Colonic mucosa (tissue), 4 donors: ENCODE results near the gene CSTF1. TPM values are rescaled to one million over a fixed set of nuclear protein-coding genes. Genes with fewer than 3 reads are reported as not detected.

ENCODE experiments used
- DNase-seq: peaks from one replicate; pipeline ENCODE4 v3.0.0-alpha.2; 2020
- H3K27ac ChIP-seq: fragments of 200-600 bp; one replicate; pipeline ENCODE4 v1.8.0; 2021
- H3K27me3 ChIP-seq: fragments of 200-600 bp; one replicate; pipeline ENCODE4 v1.8.0; 2021
- H3K36me3 ChIP-seq: fragments of 200-600 bp; one replicate; pipeline ENCODE4 v1.8.0; 2021
- H3K4me1 ChIP-seq: fragments of 200-600 bp; one replicate; pipeline ENCODE4 v1.8.0; 2021; ENCODE audit warnings: mild to moderate bottlenecking
- H3K4me3 ChIP-seq: fragments of 200-600 bp; one replicate; pipeline ENCODE4 v1.8.0; 2021
- H3K9ac ChIP-seq, 2 donors: one replicate each; pipeline ENCODE4 v1.7.0; 2013; ENCODE audit warnings: control low read depth in 2 of 2, low read depth in 2 of 2, low read length in 2 of 2
- H3K9me3 ChIP-seq: fragments of 200-600 bp; one replicate; pipeline ENCODE4 v1.8.0; 2021
- intact Hi-C: fragments of 100-400 bp; cut with DNase I; formaldehyde crosslinking; loops from one replicate; pipeline ENCODE4 v1.14.1; 2022
- total RNA-seq, 2 donors: library from RNA; stranded (reverse); fragmentation: NEBNext Ultra II Directional in 1 of 2; extraction: Animal tissue kit (Norgen Biotek cat#: 25700) in 1 of 2; gene quantifications; one replicate each; pipeline ENCODE4 v1.2.1, GENCODE V29; 2021
- TF ChIP-seq, protein P1 (sequence below): fragments of 200-600 bp; IDR thresholded peaks from one replicate; pipeline ENCODE4 v1.8.0; 2022; ENCODE audit warnings: antibody characterized with exemption, mild to moderate bottlenecking
- donor health status: healthy.
- donor health status: DM: no; HTN: no; CAD: no.
- donor health status: DM: no; HTN: no; CAD: no.

The CSTF1 gene
- total RNA-seq: 10 to 100 TPM; 24.2 to 32.0 TPM

DNA sequence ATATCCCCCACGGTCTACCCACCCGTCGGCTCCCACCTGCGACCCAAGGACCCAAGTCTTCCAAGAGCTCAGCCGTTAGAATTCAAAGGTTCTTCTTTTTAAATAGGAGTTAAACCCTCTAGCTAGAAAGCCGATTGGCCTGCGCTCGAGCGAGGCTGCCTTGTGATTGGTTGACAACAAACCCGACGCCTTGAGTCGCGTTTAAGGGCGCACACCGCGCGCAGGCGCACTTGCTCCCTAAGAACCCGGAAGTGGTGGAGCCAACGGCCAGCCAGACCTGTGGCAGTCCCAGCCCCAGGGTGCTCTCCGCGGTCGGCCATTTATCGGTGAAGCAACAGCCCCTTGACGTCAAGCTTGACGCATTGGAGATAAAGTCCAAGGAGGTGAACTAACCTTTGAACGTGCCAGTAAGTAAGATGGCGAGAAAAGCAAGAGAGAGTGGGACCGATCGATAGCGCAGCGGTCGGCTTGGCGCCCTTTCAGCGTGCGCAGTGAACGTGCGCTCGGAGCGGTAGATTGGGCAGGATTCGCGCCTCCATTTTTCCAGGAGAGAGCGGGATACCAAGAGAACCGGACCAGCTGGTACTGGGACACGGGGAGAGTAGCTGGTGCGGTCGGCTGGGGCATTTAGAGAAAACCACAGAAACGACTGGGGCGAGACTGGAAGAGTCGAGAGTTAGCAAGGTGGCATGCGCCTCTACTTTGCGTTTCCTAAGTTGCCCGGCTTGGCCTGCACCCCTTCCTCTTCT, at the start of gene CSTF1, which contains the start of gene AURKA:
TSS of gene CSTF1 (plus strand) at position 514 of the 749 bp plus-strand sequence. CDS start 2,908 bp downstream, outside the sequence.
TSS of gene AURKA (minus strand) at position 84 of the 749 bp plus-strand sequence. CDS start 4,018 bp downstream, outside the sequence.
- intact Hi-C loops: no loop called here
- Histone ChIP-seq H3K4me1 (peaks cover 6% of the 10 kb centered on the region), H3K4me3 (peak within 1 kb of the TSS; percentile 88), H3K27ac (peak within 1 kb of the TSS; percentile 89), H3K9ac (peak within 1 kb of the TSS; percentile 80 to 85), H3K27me3 (no peaks in the 10 kb centered on the region), H3K36me3 (peaks cover 9% of the 10 kb centered on the region), H3K9me3 (no peaks in the 10 kb centered on the region)
- DNase-seq: peak; percentile 100
- TF ChIP-seq, protein P1, sequence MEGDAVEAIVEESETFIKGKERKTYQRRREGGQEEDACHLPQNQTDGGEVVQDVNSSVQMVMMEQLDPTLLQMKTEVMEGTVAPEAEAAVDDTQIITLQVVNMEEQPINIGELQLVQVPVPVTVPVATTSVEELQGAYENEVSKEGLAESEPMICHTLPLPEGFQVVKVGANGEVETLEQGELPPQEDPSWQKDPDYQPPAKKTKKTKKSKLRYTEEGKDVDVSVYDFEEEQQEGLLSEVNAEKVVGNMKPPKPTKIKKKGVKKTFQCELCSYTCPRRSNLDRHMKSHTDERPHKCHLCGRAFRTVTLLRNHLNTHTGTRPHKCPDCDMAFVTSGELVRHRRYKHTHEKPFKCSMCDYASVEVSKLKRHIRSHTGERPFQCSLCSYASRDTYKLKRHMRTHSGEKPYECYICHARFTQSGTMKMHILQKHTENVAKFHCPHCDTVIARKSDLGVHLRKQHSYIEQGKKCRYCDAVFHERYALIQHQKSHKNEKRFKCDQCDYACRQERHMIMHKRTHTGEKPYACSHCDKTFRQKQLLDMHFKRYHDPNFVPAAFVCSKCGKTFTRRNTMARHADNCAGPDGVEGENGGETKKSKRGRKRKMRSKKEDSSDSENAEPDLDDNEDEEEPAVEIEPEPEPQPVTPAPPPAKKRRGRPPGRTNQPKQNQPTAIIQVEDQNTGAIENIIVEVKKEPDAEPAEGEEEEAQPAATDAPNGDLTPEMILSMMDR: no peak

DNA sequence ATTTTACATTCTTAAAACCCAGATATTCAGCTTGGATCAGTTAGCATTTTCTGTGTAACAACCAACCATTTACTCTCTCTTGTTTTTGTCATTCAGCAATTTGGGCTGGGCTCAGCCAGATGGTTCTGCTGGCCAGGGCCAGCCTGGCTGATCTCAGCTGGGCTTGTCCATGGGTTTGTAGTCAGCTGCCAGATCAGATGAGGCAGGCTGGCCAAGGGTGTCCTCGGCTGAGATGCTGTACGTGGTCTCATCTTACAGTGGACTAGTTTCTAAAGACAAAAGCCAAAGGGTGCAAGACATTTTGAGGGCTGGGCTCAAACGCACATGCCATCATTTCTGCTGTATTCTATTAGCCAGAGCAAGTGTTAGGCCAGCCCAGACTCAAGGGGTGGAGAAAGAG, 49.7 kb upstream of the CSTF1 start:
- Histone ChIP-seq H3K27me3 (peaks cover 14% of the 10 kb centered on the region), H3K9me3 (no peaks in the 10 kb centered on the region), H3K27ac (no peak overlapping the region), H3K4me1 (no peaks in the 10 kb centered on the region), H3K9ac (no peak overlapping the region), H3K36me3 (no peaks in the 10 kb centered on the region), H3K4me3 (no peak overlapping the region)
- DNase-seq: no peak
- TF ChIP-seq, protein P1: no peak
- intact Hi-C loops: loop anchor here (10.0 kb wide), 1 partner anchor 138 kb away; no protein-coding TSS in a partner anchor

DNA sequence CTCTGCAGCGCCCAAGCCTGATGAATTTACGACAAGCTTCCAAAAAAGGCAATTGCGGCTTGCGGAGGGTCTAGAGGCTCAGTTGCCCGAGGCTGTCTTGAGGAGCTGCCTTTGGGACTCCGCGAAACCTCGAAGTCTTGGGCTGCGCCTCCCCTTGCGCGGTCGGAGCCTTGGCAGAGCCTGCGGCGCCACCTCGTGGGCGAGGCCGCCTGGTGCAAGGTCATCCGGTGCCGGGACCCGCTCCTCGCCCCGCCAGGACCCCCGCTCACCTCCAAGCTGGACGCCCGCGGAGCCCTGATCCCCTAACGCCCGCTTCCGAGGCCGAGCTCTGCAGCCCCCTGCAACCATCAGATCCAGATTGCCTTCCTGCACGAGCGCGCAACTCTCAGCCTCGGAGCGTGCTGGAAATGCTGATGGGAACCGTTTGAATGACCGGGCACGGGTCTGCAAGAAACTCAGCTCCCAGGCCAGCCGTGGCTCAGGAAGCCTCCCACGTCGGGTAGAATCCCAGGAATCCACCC, 48.5 kb upstream of the CSTF1 start:
- intact Hi-C loops: loop anchor here (10.0 kb wide), 1 partner anchor 139 kb away; no protein-coding TSS in a partner anchor
- TF ChIP-seq, protein P1: peak; percentile 50
- Histone ChIP-seq H3K27me3 (peaks cover 14% of the 10 kb centered on the region), H3K9me3 (no peaks in the 10 kb centered on the region), H3K4me1 (no peaks in the 10 kb centered on the region), H3K27ac (no peak overlapping the region), H3K4me3 (no peak overlapping the region), H3K9ac (no peak overlapping the region), H3K36me3 (no peaks in the 10 kb centered on the region)
- no peak for DNase-seq

DNA sequence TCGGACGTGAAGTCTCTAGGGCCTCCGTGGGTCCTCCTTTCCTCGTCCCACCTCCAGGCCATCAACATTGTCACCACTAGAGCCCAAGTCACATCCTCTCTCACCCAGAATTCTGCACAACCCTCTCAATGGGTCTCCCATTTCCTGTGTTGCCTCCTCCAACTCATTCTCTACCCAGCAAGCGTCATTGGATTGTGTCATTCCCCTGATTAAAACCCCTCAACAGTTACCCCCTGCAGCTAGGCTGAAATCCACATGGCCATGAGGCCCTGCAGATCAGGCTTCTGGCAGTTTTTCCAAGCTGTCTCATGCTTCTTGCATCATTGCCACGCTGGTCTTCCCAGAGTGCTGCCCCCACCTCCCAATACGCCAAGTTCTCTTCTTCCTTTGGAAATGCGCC, 46.5 kb upstream of the CSTF1 start:
- no peaks in the 10 kb centered on the region for H3K9me3 ChIP-seq
- no peak overlapping the region for H3K27ac ChIP-seq
- no peak overlapping the region for H3K4me3 ChIP-seq
- H3K36me3 ChIP-seq: no peaks in the 10 kb centered on the region
- no peak overlapping the region for H3K9ac ChIP-seq
- TF ChIP-seq, protein P1: no peak
- intact Hi-C loops: loop anchor here (10.0 kb wide), 1 partner anchor 141 kb away; no protein-coding TSS in a partner anchor
- no peaks in the 10 kb centered on the region for H3K4me1 ChIP-seq
- DNase-seq: no peak
- peaks cover 14% of the 10 kb centered on the region for H3K27me3 ChIP-seq

DNA sequence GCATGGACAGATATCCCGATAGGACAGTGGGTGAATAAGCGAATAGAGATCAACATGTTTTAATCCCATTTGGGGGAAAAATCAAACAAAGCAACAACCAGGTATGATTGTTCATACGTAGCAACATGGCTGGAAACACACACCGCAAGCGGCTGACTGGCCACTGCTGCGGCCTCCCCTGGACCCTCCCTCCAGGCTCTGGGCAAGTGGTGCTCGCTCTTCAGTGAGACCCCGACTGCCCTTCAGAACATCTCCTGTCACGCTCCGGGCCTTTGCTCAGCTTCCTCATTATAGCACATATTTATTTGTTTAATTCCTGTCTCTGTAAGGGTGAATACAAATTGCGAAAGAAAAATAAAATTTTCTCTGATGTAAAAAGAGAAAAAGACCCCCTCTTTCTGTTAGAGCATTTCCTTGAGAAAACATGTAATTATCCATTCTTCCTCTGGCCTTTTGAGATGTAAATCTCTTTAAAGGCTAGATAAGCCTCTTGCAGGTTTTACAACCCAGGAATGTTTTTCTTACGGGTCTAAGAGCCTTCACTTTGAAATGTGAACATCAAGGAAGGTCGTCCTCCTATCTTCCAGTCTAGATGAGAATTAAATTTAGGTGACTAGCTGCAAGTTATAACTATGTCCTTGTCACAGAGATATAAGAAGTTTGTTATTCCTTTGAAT, 44.7 kb upstream of the CSTF1 start:
- Histone ChIP-seq H3K9me3 (no peaks in the 10 kb centered on the region), H3K4me3 (no peak overlapping the region), H3K27me3 (peaks cover 14% of the 10 kb centered on the region), H3K36me3 (no peaks in the 10 kb centered on the region), H3K9ac (no peak overlapping the region), H3K4me1 (no peaks in the 10 kb centered on the region), H3K27ac (no peak overlapping the region)
- TF ChIP-seq, protein P1: no peak
- intact Hi-C loops: loop anchor here (10.0 kb wide), 1 partner anchor 143 kb away; no protein-coding TSS in a partner anchor
- DNase-seq: no peak
